Measurements from ENCODE around the gene ZDHHC20.
"Not testable (repeated sequence)": the region's sequence is repeated elsewhere in the genome, so short reads cannot be mapped to it uniquely, and the experiment has no call there.

ZDHHC20 gene

DNA sequence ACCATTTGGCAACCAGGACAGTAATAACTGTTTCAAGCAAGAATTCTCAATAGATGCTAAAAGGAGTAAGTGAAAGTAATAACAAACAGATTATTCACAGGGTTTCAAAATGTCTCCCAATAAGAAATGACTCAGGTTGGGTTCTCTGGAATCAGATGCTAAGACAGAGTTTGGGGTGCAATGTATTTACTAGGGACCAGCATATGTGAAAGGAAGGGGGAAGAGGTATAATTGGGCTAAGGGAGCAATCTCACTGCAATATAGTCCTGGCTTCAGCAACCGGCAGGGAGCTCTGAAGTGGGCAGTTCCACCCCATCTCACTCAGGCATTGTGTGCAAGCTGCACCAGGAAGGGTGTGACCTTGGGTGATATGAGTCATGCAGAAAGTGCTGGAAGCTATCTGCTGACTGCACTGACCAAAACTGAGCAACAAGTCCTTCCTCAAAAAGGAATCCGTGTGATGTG, 23.4 kb downstream of the ZDHHC20 start:
- peaks cover 32% of the 10 kb centered on the region for H3K9me3 ChIP-seq (ENCODE audit: control insufficient read depth, low read length)
- WGBS, 2 experiments (ENCODE audit: insufficient coverage in 2 of 2), result 83% methylated on average over 1 of the region's 2 CpGs; no CpG with 5 or more reads in 1 of the 2 experiments
- H3K4me1 ChIP-seq (ENCODE audit: control insufficient read depth, insufficient read depth, low read length, poor library complexity, severe bottlenecking), result no peaks in the 10 kb centered on the region
- peaks cover 10% of the 10 kb centered on the region for H3K36me3 ChIP-seq (ENCODE audit: control insufficient read depth, insufficient read depth, low read length)
- H3K4me3 ChIP-seq (ENCODE audit: extremely low read depth, insufficient read depth, low read length, poor library complexity, severe bottlenecking), result no peak overlapping the region
- no peak overlapping the region for H3K27ac ChIP-seq (ENCODE audit: low read depth, low read length, severe bottlenecking)

DNA sequence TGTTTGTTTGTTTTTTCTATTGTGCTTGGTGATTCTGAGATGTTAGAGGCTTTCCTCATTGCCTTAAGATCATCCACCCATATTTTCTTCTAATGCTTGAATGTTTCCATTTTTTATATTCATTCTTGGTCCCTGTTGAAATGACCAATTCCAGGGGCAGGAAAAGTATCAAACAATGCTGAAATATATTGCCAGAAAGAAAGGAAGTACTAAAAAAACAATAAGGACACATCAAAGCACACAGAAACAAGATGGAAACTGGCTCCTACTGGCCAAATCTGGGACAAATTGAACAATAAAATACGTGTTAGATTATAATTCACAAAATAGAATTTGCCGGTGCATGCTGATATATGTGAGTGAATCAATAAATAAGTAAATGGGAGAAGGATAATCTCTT, 23.9 kb downstream of the ZDHHC20 start:
- no CpG with 5 or more reads among the region's 2 CpGs for WGBS, 2 experiments (ENCODE audit: insufficient coverage in 2 of 2)

DNA sequence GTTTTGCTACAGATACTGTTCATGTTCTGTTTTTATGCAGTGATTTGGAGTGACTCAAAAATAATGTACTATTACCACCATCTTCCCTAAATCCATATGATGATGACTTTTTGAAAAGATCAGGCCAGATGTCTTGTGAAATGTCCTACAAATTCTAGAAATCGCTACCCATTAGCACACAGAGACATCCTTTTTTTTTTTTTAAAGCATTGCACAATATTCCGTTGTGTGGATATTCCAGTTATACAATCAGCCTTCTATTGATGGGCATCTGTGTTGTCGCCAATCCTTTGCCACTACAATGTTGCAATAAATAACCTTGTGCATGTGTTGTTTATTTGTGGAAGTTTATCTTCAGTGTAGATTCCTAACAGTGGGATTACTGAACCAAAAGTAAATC, 24.5 kb downstream of the ZDHHC20 start:
- 100% methylated on average over 1 to 2 of the region's 3 CpGs for WGBS, 2 experiments (ENCODE audit: insufficient coverage in 2 of 2)
- Histone ChIP-seq H3K4me3 (ENCODE audit: extremely low read depth, insufficient read depth, low read length, poor library complexity, severe bottlenecking) (no peak overlapping the region), H3K9me3 (ENCODE audit: control insufficient read depth, low read length) (peaks cover 37% of the 10 kb centered on the region), H3K36me3 (ENCODE audit: control insufficient read depth, insufficient read depth, low read length) (peaks cover 12% of the 10 kb centered on the region), H3K4me1 (ENCODE audit: control insufficient read depth, insufficient read depth, low read length, poor library complexity, severe bottlenecking) (no peaks in the 10 kb centered on the region), H3K27ac (ENCODE audit: low read depth, low read length, severe bottlenecking) (no peak overlapping the region)

More for the DNA sequence above, 23.9 kb downstream of the ZDHHC20 start:
- Histone ChIP-seq H3K4me3 (ENCODE audit: extremely low read depth, insufficient read depth, low read length, poor library complexity, severe bottlenecking) (no peak overlapping the region), H3K4me1 (ENCODE audit: control insufficient read depth, insufficient read depth, low read length, poor library complexity, severe bottlenecking) (no peaks in the 10 kb centered on the region), H3K9me3 (ENCODE audit: control insufficient read depth, low read length) (peaks cover 37% of the 10 kb centered on the region), H3K27ac (ENCODE audit: low read depth, low read length, severe bottlenecking) (no peak overlapping the region), H3K36me3 (ENCODE audit: control insufficient read depth, insufficient read depth, low read length) (peaks cover 13% of the 10 kb centered on the region)

DNA sequence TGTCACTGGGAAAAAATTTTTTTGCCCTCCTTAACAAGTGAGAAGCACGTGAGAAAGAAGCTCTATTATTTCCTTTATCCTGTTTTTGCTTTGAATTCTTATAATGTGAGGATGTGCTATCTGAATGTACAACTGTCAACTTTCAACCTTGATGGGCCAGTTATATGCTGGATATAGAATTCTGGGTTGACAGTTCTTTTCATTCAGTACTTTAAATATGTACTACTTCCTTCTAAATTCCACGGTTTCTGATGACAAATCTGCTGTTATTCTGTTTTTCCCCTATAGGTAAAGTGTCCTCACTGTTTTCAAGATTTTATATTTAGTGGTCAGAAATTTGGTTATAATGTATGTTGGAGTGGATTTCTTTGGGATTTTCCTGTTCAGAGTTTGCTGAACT, 29.9 kb downstream of the ZDHHC20 start:
- Histone ChIP-seq H3K4me1 (ENCODE audit: control insufficient read depth, insufficient read depth, low read length, poor library complexity, severe bottlenecking) (no peaks in the 10 kb centered on the region), H3K27ac (ENCODE audit: low read depth, low read length, severe bottlenecking) (no peak overlapping the region), H3K36me3 (ENCODE audit: control insufficient read depth, insufficient read depth, low read length) (peaks cover 10% of the 10 kb centered on the region), H3K4me3 (ENCODE audit: extremely low read depth, insufficient read depth, low read length, poor library complexity, severe bottlenecking) (no peak overlapping the region), H3K9me3 (ENCODE audit: control insufficient read depth, low read length) (peaks cover 18% of the 10 kb centered on the region)
- WGBS, 2 experiments (ENCODE audit: insufficient coverage in 2 of 2), result 100% methylated on average over 1 of the region's 2 CpGs; no CpG with 5 or more reads in 1 of the 2 experiments

DNA sequence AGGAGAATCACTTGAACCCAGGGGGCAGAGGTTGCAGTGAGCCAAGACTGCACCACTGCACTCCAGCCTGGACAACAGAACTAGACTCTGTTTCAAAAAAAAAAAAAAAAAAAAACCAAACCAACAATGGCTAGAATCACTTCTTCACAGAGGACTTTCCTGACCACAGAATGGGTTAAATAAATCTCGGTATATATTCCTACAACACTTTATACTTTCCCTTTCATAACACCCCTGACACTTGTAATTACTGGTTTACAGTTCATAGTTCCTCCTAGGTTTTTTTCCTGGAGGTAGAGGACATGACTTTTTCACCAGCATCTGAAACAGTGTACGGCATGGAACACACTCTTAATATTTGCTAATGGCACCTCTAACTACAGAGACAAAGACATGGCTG, 31.4 kb downstream of the ZDHHC20 start:
- peaks cover 15% of the 10 kb centered on the region for H3K9me3 ChIP-seq (ENCODE audit: control insufficient read depth, low read length)
- H3K36me3 ChIP-seq (ENCODE audit: control insufficient read depth, insufficient read depth, low read length), result peaks cover 10% of the 10 kb centered on the region
- no peak overlapping the region for H3K27ac ChIP-seq (ENCODE audit: low read depth, low read length, severe bottlenecking)
- H3K4me1 ChIP-seq (ENCODE audit: control insufficient read depth, insufficient read depth, low read length, poor library complexity, severe bottlenecking), result no peaks in the 10 kb centered on the region
- no peak overlapping the region for H3K4me3 ChIP-seq (ENCODE audit: extremely low read depth, insufficient read depth, low read length, poor library complexity, severe bottlenecking)
- WGBS, 2 experiments (ENCODE audit: insufficient coverage in 2 of 2), result 90 to 100% methylated on average over 2 of the region's 2 CpGs

DNA sequence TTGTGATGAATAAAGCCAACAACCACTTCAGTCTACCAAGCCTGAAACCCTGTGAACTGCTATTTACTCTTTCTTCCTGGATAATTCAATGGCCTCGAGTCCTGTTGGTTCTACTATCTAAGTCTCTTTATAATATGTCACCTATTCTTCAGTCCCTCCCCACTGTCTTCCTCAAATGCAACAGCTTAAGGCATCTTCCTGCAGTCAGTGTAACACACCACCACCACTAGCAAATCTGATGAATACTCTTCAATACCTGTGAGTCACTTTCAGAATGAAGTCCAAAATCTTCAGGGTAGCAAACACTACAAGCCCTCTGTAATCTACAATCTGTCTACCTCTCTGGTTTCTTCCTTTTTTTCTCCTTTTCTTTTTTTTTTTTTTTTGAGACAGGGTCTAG, 32.9 kb downstream of the ZDHHC20 start:
- 100% methylated on average over 1 of the region's 1 CpG; no CpG with 5 or more reads in 1 of the 2 experiments for WGBS, 2 experiments (ENCODE audit: insufficient coverage in 2 of 2)

DNA sequence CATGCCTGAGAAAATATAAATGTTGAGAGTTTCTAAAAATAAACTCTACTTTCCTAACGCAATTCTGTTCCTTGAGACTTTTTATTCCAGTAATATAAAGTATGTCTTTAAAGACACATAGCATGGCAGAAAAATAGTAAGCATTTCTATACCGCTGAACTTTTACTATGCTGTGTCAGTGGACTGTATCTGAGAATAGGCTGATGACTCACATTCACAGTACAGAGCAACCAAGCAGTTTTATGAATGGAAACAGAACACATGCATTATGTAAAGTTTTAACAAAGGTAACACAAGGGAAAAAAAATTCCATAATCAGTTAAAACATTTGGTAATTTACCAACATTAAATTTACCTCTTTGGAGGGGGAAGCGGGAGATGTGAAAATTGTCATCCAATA, 38.4 kb downstream of the ZDHHC20 start:
- no CpG with 5 or more reads among the region's 3 CpGs for WGBS, 2 experiments (ENCODE audit: insufficient coverage in 2 of 2)
- Histone ChIP-seq H3K4me3 (ENCODE audit: extremely low read depth, insufficient read depth, low read length, poor library complexity, severe bottlenecking) (no peak overlapping the region), H3K4me1 (ENCODE audit: control insufficient read depth, insufficient read depth, low read length, poor library complexity, severe bottlenecking) (no peaks in the 10 kb centered on the region), H3K9me3 (ENCODE audit: control insufficient read depth, low read length) (no peaks in the 10 kb centered on the region), H3K27ac (ENCODE audit: low read depth, low read length, severe bottlenecking) (no peak overlapping the region), H3K36me3 (ENCODE audit: control insufficient read depth, insufficient read depth, low read length) (peaks cover 13% of the 10 kb centered on the region)

More for the DNA sequence above, 32.9 kb downstream of the ZDHHC20 start:
- H3K4me1 ChIP-seq (ENCODE audit: control insufficient read depth, insufficient read depth, low read length, poor library complexity, severe bottlenecking), result no peaks in the 10 kb centered on the region
- no peak overlapping the region for H3K27ac ChIP-seq (ENCODE audit: low read depth, low read length, severe bottlenecking)
- H3K36me3 ChIP-seq (ENCODE audit: control insufficient read depth, insufficient read depth, low read length), result peaks cover 6% of the 10 kb centered on the region
- H3K9me3 ChIP-seq (ENCODE audit: control insufficient read depth, low read length), result peaks cover 15% of the 10 kb centered on the region
- no peak overlapping the region for H3K4me3 ChIP-seq (ENCODE audit: extremely low read depth, insufficient read depth, low read length, poor library complexity, severe bottlenecking)

DNA sequence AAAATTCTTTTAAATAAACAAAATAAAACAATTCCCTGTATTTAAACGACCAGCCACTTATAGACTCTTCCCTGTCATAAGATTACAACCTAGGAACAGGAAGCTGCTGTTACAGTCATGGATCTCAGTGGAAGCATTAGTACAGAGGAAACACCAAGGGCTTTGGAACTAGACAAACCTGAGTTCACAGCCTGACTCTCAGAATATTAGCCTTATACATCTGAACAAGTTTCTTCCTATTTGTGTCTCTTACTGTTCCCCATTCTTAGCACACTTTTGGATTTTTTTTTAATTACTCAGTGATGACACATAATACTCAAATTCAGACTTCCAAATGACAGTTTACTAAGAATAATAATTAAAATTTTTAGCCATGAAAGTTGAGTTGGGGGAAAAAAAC, 46.1 kb downstream of the ZDHHC20 start:
- Histone ChIP-seq H3K4me3 (ENCODE audit: extremely low read depth, insufficient read depth, low read length, poor library complexity, severe bottlenecking) (no peak overlapping the region), H3K4me1 (ENCODE audit: control insufficient read depth, insufficient read depth, low read length, poor library complexity, severe bottlenecking) (peaks cover 12% of the 10 kb centered on the region), H3K36me3 (ENCODE audit: control insufficient read depth, insufficient read depth, low read length) (peaks cover 37% of the 10 kb centered on the region), H3K9me3 (ENCODE audit: control insufficient read depth, low read length) (peaks cover 5% of the 10 kb centered on the region), H3K27ac (ENCODE audit: low read depth, low read length, severe bottlenecking) (no peak overlapping the region)
- WGBS, 2 experiments (ENCODE audit: insufficient coverage in 2 of 2), result no CpG with 5 or more reads among the region's 1 CpG

DNA sequence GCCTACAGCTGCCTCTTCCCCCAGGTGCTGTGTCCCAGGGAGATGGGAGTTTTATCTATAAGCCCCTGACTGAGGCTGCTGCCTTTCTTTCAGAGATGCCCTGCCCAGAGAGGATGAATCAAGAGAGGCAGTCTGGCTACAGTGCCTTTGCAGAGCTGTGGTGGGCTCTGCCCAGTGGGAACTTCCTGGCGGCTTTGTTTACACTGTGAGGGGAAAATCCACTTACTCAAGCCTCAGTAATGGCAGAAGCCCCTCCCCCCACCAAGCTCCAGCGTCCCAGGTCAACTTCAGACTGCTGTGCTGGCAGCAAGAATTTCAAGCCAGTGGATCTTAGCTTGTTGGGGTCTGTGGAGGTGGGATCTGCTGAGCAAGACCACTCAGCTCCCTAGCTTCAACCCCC, 48.6 kb downstream of the ZDHHC20 start:
- Histone ChIP-seq H3K4me1 (ENCODE audit: control insufficient read depth, insufficient read depth, low read length, poor library complexity, severe bottlenecking) (peaks cover 12% of the 10 kb centered on the region), H3K36me3 (ENCODE audit: control insufficient read depth, insufficient read depth, low read length) (peaks cover 42% of the 10 kb centered on the region), H3K27ac (ENCODE audit: low read depth, low read length, severe bottlenecking) (peak overlapping the region; percentile 45)
- WGBS, 2 experiments (ENCODE audit: insufficient coverage in 2 of 2), result no CpG with 5 or more reads among the region's 2 CpGs
- H3K4me3 ChIP-seq (ENCODE audit: extremely low read depth, insufficient read depth, low read length, poor library complexity, severe bottlenecking); H3K9me3 ChIP-seq (ENCODE audit: control insufficient read depth, low read length): not testable (repeated sequence)

DNA sequence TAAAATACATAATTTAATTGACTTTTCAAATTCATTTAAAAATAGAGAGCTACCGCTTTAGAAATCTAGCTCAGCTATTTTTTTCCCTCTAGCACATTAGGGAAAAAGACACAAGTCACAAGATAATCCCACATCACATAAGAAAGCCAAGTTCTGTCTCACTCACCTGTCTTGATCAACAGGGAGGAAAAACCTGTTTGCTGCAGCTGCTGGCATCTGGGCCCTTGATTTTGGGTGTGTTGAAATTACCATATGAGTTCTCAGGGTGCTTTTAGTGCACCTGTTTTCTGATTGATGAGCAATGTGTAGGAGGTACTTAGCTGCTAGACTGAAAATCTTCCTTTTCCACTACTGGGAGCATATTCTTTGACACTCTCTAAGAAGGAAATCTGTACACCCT, 53.8 kb downstream of the ZDHHC20 start:
- no peak overlapping the region for H3K27ac ChIP-seq (ENCODE audit: low read depth, low read length, severe bottlenecking)
- peaks cover 37% of the 10 kb centered on the region for H3K36me3 ChIP-seq (ENCODE audit: control insufficient read depth, insufficient read depth, low read length)
- H3K4me1 ChIP-seq (ENCODE audit: control insufficient read depth, insufficient read depth, low read length, poor library complexity, severe bottlenecking), result peaks cover 8% of the 10 kb centered on the region
- H3K9me3 ChIP-seq (ENCODE audit: control insufficient read depth, low read length), result peaks cover 5% of the 10 kb centered on the region
- 100% methylated on average over 1 of the region's 1 CpG; no CpG with 5 or more reads in 1 of the 2 experiments for WGBS, 2 experiments (ENCODE audit: insufficient coverage in 2 of 2)
- H3K4me3 ChIP-seq (ENCODE audit: extremely low read depth, insufficient read depth, low read length, poor library complexity, severe bottlenecking), result no peak overlapping the region

DNA sequence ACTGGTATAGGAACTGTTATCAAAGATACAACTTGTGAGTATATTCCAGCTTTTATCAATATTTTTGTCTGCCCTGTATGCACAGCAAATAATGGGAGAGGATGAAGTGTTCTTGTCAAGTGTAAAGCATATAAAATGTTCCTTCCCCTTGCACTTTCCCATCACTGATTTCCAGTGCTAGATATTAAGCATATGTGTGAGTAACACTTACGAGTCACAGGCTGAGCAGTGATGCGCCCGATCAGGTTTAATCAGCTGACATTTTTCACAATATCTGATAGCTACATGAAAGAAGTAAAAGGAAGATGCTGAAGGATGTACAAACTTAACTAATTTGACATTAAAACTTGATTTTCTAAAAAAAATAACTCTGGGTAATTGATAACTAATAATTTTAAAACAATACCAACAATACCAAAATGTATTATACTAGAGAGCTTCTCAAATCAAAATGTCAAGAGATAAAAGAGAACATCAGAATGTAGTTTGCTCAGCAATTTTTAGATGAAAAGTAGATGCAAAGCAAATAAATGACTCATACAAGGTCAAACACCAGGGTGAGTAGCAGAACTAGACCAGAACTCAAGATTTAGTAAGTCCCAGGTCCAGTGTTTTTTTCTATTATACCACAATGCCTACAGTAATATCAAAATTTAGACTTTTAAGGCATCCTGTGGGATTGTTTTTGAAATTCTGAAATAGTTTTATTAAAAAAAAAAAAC, 56.4 kb downstream of the ZDHHC20 start:
- H3K9me3 ChIP-seq (ENCODE audit: control insufficient read depth, low read length), result no peaks in the 10 kb centered on the region
- WGBS, 2 experiments (ENCODE audit: insufficient coverage in 2 of 2), result no CpG with 5 or more reads among the region's 3 CpGs
- peaks cover 26% of the 10 kb centered on the region for H3K36me3 ChIP-seq (ENCODE audit: control insufficient read depth, insufficient read depth, low read length)
- no peak overlapping the region for H3K27ac ChIP-seq (ENCODE audit: low read depth, low read length, severe bottlenecking)
- no peak overlapping the region for H3K4me3 ChIP-seq (ENCODE audit: extremely low read depth, insufficient read depth, low read length, poor library complexity, severe bottlenecking)
- no peaks in the 10 kb centered on the region for H3K4me1 ChIP-seq (ENCODE audit: control insufficient read depth, insufficient read depth, low read length, poor library complexity, severe bottlenecking)

Measured in mesodermal cell (in vitro differentiated cells).